Mucosa of stomach (tissue), 1 donor: ENCODE results near the gene PXDN.
"Not testable (repeated sequence)": the region's sequence is repeated elsewhere in the genome, so short reads cannot be mapped to it uniquely, and the experiment has no call there.

Experiments
- H3K27me3 ChIP-seq: one replicate; pipeline ENCODE4 v1.7.0; 2013; ENCODE audit warnings: mild to moderate bottlenecking, low read length; ENCODE audit not compliant: control insufficient read depth, insufficient read depth
- H3K36me3 ChIP-seq: one replicate; pipeline ENCODE4 v1.7.0; 2013; ENCODE audit warnings: low read length; ENCODE audit not compliant: control insufficient read depth, insufficient read depth
- H3K4me1 ChIP-seq: one replicate; pipeline ENCODE4 v1.7.0; 2013; ENCODE audit warnings: mild to moderate bottlenecking, low read length; ENCODE audit not compliant: control insufficient read depth, insufficient read depth
- H3K4me3 ChIP-seq: one replicate; pipeline ENCODE4 v1.7.0; 2013; ENCODE audit warnings: low read length
- H3K9ac ChIP-seq: one replicate; pipeline ENCODE4 v1.7.0; 2013; ENCODE audit warnings: mild to moderate bottlenecking, low read length, moderate library complexity
- H3K9me3 ChIP-seq: one replicate; pipeline ENCODE4 v1.7.0; 2013; ENCODE audit warnings: mild to moderate bottlenecking, low read length, moderate library complexity; ENCODE audit not compliant: control insufficient read depth
- donor health status: Pancreatic carcinoma.

PXDN gene

DNA sequence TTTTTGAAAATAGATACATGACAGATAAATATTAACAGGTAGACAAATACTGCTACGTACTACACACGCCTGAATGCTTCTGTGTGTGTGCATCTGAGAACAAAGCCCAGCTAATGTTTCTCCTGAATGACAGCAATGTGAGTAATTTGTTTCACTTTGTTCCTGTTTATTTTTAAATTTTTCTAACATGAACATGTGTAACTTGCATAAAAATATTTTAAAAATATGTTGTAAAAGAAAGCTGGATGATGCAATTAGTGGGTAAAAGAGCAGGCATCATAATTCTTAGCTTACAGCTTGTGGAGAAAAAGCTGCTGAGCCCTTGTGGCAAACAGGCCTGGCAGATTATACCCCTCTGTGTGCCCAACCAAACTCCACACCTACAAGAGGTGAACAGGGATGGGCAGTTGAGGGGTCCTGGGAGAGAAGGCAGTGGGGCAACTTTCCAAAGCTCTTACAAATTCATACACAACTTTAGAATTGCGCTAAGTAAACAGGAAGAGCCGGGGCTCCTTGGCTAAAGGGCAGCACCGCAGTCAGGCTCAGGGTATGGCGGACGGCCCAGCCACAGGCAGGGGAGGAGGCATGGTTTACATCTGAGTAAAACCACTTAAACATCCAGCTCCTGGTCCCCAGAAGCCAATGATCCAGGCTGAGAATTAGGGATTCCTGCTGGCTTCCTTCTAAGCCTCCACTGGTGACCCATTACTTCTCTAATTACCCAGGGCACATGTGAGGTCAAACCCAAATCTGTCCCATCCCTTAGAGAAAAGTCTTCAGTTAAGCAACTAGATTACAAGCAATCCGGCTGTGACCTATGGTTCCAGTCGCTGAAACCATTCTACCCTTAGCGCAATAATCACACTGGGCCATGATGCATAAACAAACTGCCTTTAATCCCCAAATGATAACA, 14.0 kb downstream of the PXDN start:
- Histone ChIP-seq H3K4me3 (no peak overlapping the region), H3K27me3 (no peaks in the 10 kb centered on the region), H3K4me1 (peaks cover 9% of the 10 kb centered on the region), H3K36me3 (no peaks in the 10 kb centered on the region), H3K9me3 (no peaks in the 10 kb centered on the region), H3K9ac (no peak overlapping the region)

DNA sequence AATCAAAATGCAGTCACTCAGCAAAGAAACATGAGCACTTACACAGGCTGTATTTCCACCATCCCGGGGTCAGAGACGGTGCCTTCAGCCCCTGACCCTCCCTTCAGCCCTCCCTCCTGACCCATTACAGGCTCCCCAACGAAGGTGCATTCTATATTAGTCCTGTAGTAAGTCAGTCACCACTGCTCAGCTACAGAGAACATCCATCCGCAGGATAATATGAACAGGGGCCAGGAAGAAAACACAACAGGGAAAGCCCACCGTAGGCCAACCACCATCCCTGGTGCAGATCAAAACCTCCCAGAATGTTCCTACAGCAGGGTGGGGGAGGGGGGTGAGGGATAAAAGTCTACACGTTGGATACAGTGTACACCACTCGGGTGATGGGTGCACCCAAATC, 15.1 kb downstream of the PXDN start:
- Histone ChIP-seq H3K9ac (no peak overlapping the region), H3K36me3 (no peaks in the 10 kb centered on the region), H3K9me3 (no peaks in the 10 kb centered on the region), H3K27me3 (no peaks in the 10 kb centered on the region), H3K4me1 (peaks cover 9% of the 10 kb centered on the region), H3K4me3 (no peak overlapping the region)

DNA sequence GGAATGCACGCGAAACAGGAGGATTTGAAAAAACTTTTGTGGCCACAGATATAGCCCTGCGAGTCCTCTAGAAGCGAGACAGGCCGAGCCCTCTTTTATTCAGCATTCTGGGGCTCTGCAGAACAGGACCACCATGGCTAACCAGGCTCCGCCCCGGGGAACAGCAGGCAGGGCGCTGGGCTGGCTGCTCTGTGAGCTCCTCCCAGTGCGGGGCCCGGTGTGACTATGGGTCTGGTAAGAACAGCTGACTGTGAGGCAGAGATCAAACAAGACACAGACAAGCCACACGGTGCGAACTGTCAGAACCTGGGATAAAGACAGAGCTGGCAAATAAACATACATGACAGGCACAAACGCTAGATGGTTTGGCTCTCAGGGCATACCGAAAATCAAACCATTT, 15.5 kb downstream of the PXDN start:
- Histone ChIP-seq H3K36me3 (no peaks in the 10 kb centered on the region), H3K4me3 (no peak overlapping the region), H3K9ac (no peak overlapping the region), H3K9me3 (no peaks in the 10 kb centered on the region), H3K27me3 (no peaks in the 10 kb centered on the region), H3K4me1 (peaks cover 9% of the 10 kb centered on the region)

DNA sequence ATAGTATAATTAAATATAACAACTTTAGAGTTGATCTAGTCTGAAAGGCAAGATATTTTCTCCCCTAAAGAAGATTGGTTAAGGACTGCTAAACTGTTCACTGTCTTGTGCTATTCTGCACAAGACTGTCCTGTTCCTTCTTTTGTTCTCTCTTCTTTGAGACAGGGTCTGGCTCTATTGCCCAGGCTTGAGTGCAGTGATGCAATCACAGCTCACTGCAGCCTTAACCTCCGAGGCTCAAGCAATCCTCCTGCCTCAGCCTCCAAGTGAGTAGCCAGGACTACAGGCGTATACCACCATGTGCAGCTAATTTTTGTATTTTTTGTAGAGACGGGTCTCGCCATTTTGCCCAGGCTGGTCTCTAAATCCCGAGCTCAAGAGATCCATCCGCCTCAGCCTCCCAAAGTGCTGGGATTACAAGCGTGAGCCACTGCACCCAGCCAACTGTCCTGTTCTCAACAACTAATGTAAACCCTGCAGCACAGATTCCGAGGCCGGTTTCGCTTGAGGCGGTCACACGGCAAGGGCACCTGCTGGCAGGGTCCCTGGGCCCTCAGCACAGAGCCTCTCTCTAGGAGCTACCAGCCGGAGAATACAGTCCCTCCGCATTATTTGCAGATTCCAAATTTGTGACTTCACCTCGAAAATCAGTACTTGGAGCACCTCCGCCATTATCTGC, 16.4 kb downstream of the PXDN start:
- H3K36me3 ChIP-seq, result no peaks in the 10 kb centered on the region
- H3K4me1 ChIP-seq, result peaks cover 9% of the 10 kb centered on the region
- H3K27me3 ChIP-seq, result no peaks in the 10 kb centered on the region
- no peak overlapping the region for H3K9ac ChIP-seq
- no peaks in the 10 kb centered on the region for H3K9me3 ChIP-seq
- H3K4me3 ChIP-seq, result no peak overlapping the region

DNA sequence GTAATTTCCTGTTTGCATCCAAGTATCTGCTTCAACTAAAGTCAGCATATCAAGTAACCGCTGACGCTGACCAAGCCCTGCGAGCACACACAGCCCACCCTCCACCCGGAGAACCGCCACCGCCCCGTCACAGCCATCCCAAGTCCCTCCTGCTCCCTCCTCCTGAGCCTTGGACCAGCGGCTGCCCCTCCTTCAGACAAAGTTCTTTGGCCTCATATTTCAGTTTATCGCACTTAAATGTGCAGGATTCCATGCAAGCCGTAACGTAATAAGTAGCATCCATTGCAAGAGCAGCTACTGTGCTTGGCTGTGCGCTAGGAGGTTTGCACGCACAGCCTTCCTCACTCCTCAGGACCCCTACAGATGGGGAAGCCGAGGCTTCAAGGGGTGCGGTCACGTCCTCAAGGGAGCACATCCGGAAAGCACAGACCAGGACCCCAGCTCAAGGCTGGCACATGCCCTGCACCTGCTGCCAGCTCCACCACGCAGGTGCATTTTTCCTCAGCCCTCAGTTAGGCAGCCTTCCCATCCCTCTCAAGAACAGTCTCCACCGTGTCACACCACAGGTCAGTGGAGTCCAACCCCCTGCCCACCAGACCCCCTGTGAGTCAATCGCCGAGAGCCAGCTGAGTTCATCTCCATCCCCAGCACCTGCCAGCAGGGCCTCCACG, 17.1 kb downstream of the PXDN start:
- no peak overlapping the region for H3K9ac ChIP-seq
- H3K9me3 ChIP-seq, result no peaks in the 10 kb centered on the region
- no peaks in the 10 kb centered on the region for H3K27me3 ChIP-seq
- peaks cover 9% of the 10 kb centered on the region for H3K4me1 ChIP-seq
- H3K4me3 ChIP-seq, result no peak overlapping the region
- no peaks in the 10 kb centered on the region for H3K36me3 ChIP-seq

DNA sequence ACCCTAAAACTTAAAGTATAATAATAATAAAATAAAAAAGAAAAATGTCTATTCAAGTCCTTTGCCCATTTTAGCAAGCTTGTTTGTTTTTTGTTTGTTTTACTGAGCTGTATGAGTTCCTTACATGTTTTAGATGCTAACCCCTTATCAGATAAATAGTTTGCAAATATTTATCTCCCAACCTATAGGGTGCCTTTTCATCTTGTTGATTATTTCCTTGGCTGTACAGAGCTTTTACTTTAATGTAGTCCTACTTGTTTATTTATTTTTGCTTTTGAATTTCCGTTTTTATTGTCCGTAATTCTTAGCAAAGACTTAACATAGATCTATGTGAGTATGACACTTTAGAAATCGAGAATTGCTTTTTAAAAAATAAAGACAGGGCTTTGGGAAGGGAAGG, 17.8 kb downstream of the PXDN start:
- Histone ChIP-seq H3K4me1 (peaks cover 9% of the 10 kb centered on the region), H3K9me3 (no peaks in the 10 kb centered on the region), H3K4me3 (no peak overlapping the region), H3K27me3 (no peaks in the 10 kb centered on the region), H3K36me3 (no peaks in the 10 kb centered on the region), H3K9ac (no peak overlapping the region)

DNA sequence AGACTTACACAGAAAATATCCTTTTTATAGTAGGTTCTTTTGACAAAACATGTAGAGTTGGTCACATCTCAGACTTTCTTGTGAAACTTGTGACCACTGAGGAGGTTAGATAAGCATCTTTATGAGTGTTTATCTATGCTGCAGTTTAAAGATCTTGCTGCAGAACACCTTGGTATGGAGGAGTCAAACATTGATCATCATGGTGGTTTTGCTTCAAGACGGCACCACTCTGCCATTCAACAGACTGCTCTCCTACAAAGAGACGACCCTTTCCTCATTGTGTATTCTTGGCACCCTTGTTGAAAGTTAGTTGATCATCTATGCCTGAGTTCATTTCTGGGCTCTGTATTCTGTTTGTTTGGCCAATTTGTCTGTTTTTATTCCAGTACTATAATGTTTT, 20.0 kb downstream of the PXDN start:
- not testable (repeated sequence) for H3K4me1 ChIP-seq, H3K4me3 ChIP-seq, H3K9me3 ChIP-seq, H3K36me3 ChIP-seq, H3K27me3 ChIP-seq, H3K9ac ChIP-seq

DNA sequence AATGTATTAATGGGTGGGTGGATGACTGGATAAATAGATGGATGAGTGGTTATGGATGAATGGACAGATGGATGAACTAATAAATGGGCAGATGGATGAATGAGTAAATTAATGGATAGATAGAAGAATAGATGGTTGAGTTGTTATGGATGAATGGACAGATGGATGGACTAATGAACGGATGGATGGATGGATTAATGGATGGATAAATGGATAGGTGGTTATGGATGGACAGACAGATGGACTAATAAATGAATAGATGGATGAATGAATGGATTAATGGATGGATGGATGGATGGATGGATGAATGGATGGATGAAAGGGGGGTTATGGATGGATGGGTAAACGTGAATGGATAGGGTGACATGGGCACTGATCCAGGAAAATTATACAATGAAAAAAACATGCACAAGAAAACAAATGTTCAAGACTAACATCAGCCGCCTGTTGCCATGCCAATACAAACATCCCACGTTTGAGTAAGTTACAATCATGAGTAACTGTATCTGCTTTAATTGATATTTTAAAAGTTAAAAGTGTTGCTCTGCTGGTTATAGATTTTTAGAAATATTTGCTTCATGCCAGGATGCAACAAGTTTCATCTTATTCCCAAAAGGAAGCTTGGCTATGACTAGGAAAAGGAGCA, 20.8 kb downstream of the PXDN start:
- Histone ChIP-seq H3K36me3 (no peaks in the 10 kb centered on the region), H3K4me3 (no peak overlapping the region), H3K9me3 (no peaks in the 10 kb centered on the region), H3K9ac (no peak overlapping the region), H3K4me1 (no peaks in the 10 kb centered on the region), H3K27me3 (no peaks in the 10 kb centered on the region)

DNA sequence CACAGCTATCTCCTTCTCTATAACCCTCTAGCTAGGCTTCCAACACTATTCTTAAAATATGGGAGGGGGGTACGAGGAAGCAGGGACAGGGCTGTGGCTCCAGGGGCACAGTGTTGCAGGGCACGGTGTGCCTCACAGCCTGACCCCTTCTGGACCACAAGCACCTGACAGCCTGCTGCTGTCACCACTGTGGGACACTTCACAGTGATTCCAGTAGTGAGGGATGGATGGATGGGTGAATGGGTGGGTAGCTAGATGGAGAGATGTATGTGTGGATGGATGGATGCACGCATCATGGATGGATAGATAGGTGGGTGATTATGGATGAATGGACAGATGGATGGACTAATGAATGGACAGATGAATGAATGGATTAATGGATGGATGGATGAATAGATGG, 21.6 kb downstream of the PXDN start:
- H3K9ac ChIP-seq, result no peak overlapping the region
- no peaks in the 10 kb centered on the region for H3K9me3 ChIP-seq
- no peak overlapping the region for H3K4me3 ChIP-seq
- H3K36me3 ChIP-seq, result no peaks in the 10 kb centered on the region
- H3K27me3 ChIP-seq, result no peaks in the 10 kb centered on the region
- H3K4me1 ChIP-seq, result no peaks in the 10 kb centered on the region

DNA sequence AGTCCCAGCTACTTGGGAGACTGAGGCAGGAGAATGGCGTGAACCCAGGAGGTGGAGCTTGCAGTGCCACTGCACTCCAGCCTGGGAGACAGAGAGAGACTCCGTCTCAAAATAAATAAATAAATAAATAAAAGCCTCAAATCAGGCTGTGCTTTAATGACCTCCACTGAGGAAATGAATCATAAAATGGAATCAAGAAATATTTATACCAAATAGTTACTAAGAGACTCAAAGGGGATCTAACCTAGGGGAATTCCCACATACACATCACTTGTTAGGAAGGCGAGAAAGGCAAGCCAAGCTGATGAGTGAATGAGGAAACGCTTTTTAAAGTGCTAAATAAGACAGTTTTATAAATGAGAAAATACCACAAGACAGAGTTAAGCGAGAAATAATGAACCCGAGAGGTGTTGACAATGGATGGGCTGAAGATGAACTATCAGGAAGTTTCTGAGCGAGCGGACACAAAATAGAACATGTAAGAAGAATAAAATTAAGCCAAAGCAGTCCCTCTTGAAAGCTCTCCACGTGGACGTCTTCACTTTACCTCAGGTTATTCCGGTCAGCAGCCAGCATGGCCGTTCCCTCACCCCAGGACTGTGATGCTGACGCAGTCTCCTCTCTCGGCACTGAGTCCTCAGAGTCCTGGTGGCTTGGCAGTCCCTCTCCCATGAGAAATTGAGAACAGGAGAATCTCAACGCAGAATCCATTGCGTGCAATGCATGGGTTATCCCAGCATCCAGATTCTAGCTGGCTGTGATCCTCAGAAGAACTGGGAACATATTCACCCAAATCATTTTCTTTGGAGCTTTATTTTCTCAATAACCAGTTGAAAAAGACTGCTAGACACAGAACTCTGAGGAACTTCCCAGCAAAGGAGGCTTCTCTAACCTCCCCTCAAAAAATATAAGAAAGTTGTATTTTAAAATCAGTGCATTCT, 22.3 kb downstream of the PXDN start:
- H3K27me3 ChIP-seq, result no peaks in the 10 kb centered on the region
- no peak overlapping the region for H3K9ac ChIP-seq
- H3K9me3 ChIP-seq, result no peaks in the 10 kb centered on the region
- H3K4me3 ChIP-seq, result no peak overlapping the region
- H3K36me3 ChIP-seq, result no peaks in the 10 kb centered on the region
- H3K4me1 ChIP-seq, result no peaks in the 10 kb centered on the region
